A673 (cell line): ENCODE measurements around the gene IQCE.
"Not testable (repeated sequence)": the region's sequence is repeated elsewhere in the genome, so short reads cannot be mapped to it uniquely, and the experiment has no call there.

ENCODE experiments used
- EZH2 ChIP-seq: fragments of 200-600 bp; sonication (generic); IDR thresholded peaks from 2 replicates; pipeline ENCODE4 v1.6.1; 2017; ENCODE audit warnings: borderline replicate concordance, low read depth, mild to moderate bottlenecking, mixed read lengths, antibody characterized with exemption, low read length; ENCODE audit not compliant: poor library complexity, severe bottlenecking
- TF ChIP-seq, protein P1 (sequence below): fragments of 300-800, 200-600 bp; sonication (generic); conservative IDR thresholded peaks from 2 replicates; pipeline ENCODE4 v1.5.1; 2017; ENCODE audit warnings: low read depth, mild to moderate bottlenecking, antibody characterized with exemption, low read length, moderate library complexity, mixed read lengths

DNA sequence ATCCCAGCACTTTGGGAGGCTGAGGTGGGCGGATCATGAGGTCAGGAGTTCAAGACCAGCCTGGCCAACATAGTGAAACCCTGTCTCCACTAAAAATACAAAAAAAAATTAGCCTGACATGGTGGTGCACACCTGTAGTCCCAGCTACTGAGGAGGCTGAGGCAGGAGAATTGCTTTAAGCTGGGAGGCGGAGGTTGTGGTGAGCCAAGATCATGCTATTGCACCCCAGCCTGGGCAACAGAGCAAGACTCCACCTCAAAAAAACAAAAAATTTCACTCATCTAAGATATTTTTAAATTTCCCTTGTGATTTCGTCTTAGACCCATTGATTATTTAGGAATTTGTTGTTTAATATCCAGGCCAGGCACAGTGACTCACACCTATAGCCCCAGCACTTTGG, 5.2 kb downstream of the IQCE start:
- TF ChIP-seq, protein P1, sequence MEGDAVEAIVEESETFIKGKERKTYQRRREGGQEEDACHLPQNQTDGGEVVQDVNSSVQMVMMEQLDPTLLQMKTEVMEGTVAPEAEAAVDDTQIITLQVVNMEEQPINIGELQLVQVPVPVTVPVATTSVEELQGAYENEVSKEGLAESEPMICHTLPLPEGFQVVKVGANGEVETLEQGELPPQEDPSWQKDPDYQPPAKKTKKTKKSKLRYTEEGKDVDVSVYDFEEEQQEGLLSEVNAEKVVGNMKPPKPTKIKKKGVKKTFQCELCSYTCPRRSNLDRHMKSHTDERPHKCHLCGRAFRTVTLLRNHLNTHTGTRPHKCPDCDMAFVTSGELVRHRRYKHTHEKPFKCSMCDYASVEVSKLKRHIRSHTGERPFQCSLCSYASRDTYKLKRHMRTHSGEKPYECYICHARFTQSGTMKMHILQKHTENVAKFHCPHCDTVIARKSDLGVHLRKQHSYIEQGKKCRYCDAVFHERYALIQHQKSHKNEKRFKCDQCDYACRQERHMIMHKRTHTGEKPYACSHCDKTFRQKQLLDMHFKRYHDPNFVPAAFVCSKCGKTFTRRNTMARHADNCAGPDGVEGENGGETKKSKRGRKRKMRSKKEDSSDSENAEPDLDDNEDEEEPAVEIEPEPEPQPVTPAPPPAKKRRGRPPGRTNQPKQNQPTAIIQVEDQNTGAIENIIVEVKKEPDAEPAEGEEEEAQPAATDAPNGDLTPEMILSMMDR, result not testable (repeated sequence)
- TF ChIP-seq EZH2, result not testable (repeated sequence)
